OCI-LY7 (cell line): ENCODE data around the gene RAP1GDS1.

Experiments used
- CTCF ChIP-seq: fragments of 200-600 bp; sonication (generic); conservative IDR thresholded peaks from 2 replicates; pipeline ENCODE4 v1.5.1; 2014; ENCODE audit warnings: mild to moderate bottlenecking, antibody characterized with exemption, low read length, moderate library complexity, mixed read lengths
- EZH2phosphoT487 ChIP-seq: fragments of 200-600 bp; sonication (generic); IDR thresholded peaks from 2 replicates; pipeline ENCODE4 v1.6.1; 2018; ENCODE audit warnings: low read depth, borderline replicate concordance, mild to moderate bottlenecking, mixed run types, antibody characterized with exemption, low read length, moderate library complexity, mixed read lengths

- TF ChIP-seq CTCF (no peak), EZH2phosphoT487 (no peak)
Observed at GRCh38 chr4:98248934-98249333, 12.2 kb upstream of the RAP1GDS1 start.
